IMR-90 (cell line): ENCODE results near the gene TARBP2. TPM values are rescaled to one million over a fixed set of nuclear protein-coding genes. Genes with fewer than 3 reads are reported as not detected.

ENCODE experiments used
- ATAC-seq: fragments of 200-7000 bp; cut with Tn5 transposase; 2 replicates; pipeline ENCODE4 v1.9.1; 2020; ENCODE audit warnings: low read depth, mild to moderate bottlenecking, moderate library complexity
- BruUV-seq: library from RNA; stranded (reverse); fragments of 400-500 nt; replicated peaks from 2 replicates; lab custom pipeline; 2021; lab: Mats Ljungman, UMichigan
- CTCF ChIA-PET: fragments of 300-600 bp; formaldehyde crosslinking; extraction: SDS; loops from one replicate; lab custom pipeline; 2021; ENCODE audit warnings: antibody characterized with exemption; lab: Yijun Ruan, JAX
- POLR2A ChIA-PET: fragments of 300-600 bp; sonication (Branson Sonifier 250); formaldehyde crosslinking; loops from one replicate; lab custom pipeline; 2022; ENCODE audit warnings: antibody characterized with exemption; ENCODE audit not compliant: unreplicated experiment; lab: Charles Lee
- DNase-seq: peaks from one replicate; pipeline ENCODE4 v3.0.0; 2013
- H2AFZ ChIP-seq: replicated peaks from 2 replicates; pipeline ENCODE3; 2013; ENCODE audit warnings: low read length, mild to moderate bottlenecking; ENCODE audit not compliant: poor library complexity
- H2AK5ac ChIP-seq: 2 replicates; pipeline ENCODE4 v1.6.1; 2013; ENCODE audit warnings: low read depth, low read length, inconsistent platforms
- H2AK9ac ChIP-seq: replicated peaks from 2 replicates; pipeline ENCODE3; 2013; ENCODE audit warnings: mild to moderate bottlenecking, low read depth, low read length, moderate library complexity; ENCODE audit not compliant: poor library complexity
- H2BK120ac ChIP-seq: 2 replicates; pipeline ENCODE4 v1.6.1; 2013; ENCODE audit warnings: low read depth, low read length, inconsistent platforms
- H2BK15ac ChIP-seq: 3 replicates; pipeline ENCODE4 v1.6.1; 2013; ENCODE audit warnings: low read depth, low read length, inconsistent platforms
- H2BK20ac ChIP-seq: 2 replicates; pipeline ENCODE4 v1.6.1; 2013; ENCODE audit warnings: low read depth, mild to moderate bottlenecking, inconsistent platforms, low read length, moderate library complexity
- H2BK5ac ChIP-seq: 2 replicates; pipeline ENCODE4 v1.6.1; 2013; ENCODE audit warnings: mild to moderate bottlenecking, low read depth, low read length, inconsistent platforms; ENCODE audit not compliant: poor library complexity, severe bottlenecking
- H3K14ac ChIP-seq: replicated peaks from 2 replicates; pipeline ENCODE4 v1.6.1; 2013; ENCODE audit warnings: low read depth, low read length, inconsistent platforms
- H3K18ac ChIP-seq: 2 replicates; pipeline ENCODE4 v1.6.1; 2013; ENCODE audit warnings: low read depth, low read length, control low read depth
- H3K23ac ChIP-seq: 2 replicates; pipeline ENCODE4 v1.6.1; 2013; ENCODE audit warnings: low read depth, low read length, inconsistent platforms
- H3K27ac ChIP-seq: 2 replicates; pipeline ENCODE4 v1.5.1; 2013; ENCODE audit warnings: mild to moderate bottlenecking, control low read depth, low read length; ENCODE audit not compliant: insufficient read depth
- H3K27me3 ChIP-seq: 2 replicates; pipeline ENCODE4 v1.6.1; 2013; ENCODE audit warnings: low read length; ENCODE audit not compliant: control insufficient read depth, insufficient read depth
- H3K36me3 ChIP-seq: 2 replicates; pipeline ENCODE4 v1.6.1; 2013; ENCODE audit warnings: low read length, mixed read lengths; ENCODE audit not compliant: control insufficient read depth, insufficient read depth
- H3K4ac ChIP-seq: 2 replicates; pipeline ENCODE4 v1.6.1; 2013; ENCODE audit warnings: low read depth, low read length, inconsistent platforms
- H3K4me1 ChIP-seq: 2 replicates; pipeline ENCODE4 v1.6.1; 2013; ENCODE audit warnings: low read length, mixed read lengths; ENCODE audit not compliant: control insufficient read depth, insufficient read depth
- H3K4me2 ChIP-seq: 2 replicates; pipeline ENCODE4 v1.6.1; 2013; ENCODE audit warnings: low read depth, mild to moderate bottlenecking, control low read depth, low read length, moderate library complexity
- H3K4me3 ChIP-seq: 2 replicates; pipeline ENCODE4 v1.5.1; 2013; ENCODE audit warnings: low read depth, mild to moderate bottlenecking, control low read depth, low read length, moderate library complexity; ENCODE audit not compliant: insufficient read depth
- H3K56ac ChIP-seq: 2 replicates; pipeline ENCODE4 v1.6.1; 2013; ENCODE audit warnings: low read length, inconsistent platforms; ENCODE audit not compliant: insufficient read depth; ENCODE audit errors: extremely low read depth
- H3K79me1 ChIP-seq, 2 experiments: 2 replicates each; pipeline ENCODE4 v1.6.1; 2013; ENCODE audit warnings: low read length in 2 of 2, inconsistent platforms in 1 of 2, low read depth in 1 of 2
- H3K9ac ChIP-seq: 2 replicates; pipeline ENCODE4 v1.6.1; 2013; ENCODE audit warnings: low read depth, low read length, control low read depth
- H3K9me1 ChIP-seq: 2 replicates; pipeline ENCODE4 v1.6.1; 2013; ENCODE audit warnings: low read length, inconsistent platforms; ENCODE audit not compliant: insufficient read depth
- H3K9me3 ChIP-seq: 2 replicates; pipeline ENCODE4 v1.6.1; 2013; ENCODE audit warnings: low read length; ENCODE audit not compliant: control insufficient read depth, insufficient read depth
- H4K20me1 ChIP-seq: 2 replicates; pipeline ENCODE4 v1.6.1; 2013; ENCODE audit warnings: low read length, inconsistent platforms; ENCODE audit not compliant: insufficient read depth
- H4K5ac ChIP-seq: 2 replicates; pipeline ENCODE4 v1.6.1; 2013; ENCODE audit warnings: mild to moderate bottlenecking, low read depth, low read length, control low read depth
- H4K8ac ChIP-seq, 2 experiments: 2 replicates each; pipeline ENCODE4 v1.6.1; 2013; ENCODE audit warnings: low read depth in 2 of 2, low read length in 2 of 2, control low read depth in 1 of 2, inconsistent platforms in 1 of 2
- H4K91ac ChIP-seq: 2 replicates; pipeline ENCODE4 v1.6.1; 2013; ENCODE audit warnings: low read depth, low read length, inconsistent platforms; ENCODE audit not compliant: insufficient read depth
- WGBS, 2 experiments: methylation state at CpG; one replicate each; pipeline versions ENCODE4 v1.1.5 to v1.1.7; 2013; ENCODE audit warnings: missing lambda C conversion rate in 2 of 2; ENCODE audit not compliant: insufficient read length in 1 of 2; ENCODE audit errors: extremely low coverage in 2 of 2; 5-methylcytosine and 5-hydroxymethylcytosine counted together
- dilution Hi-C: fragments of 300-500 bp; cut with HindIII; formaldehyde crosslinking; loops from one replicate; pipeline ENCODE4 v1.14.3; 2018; ENCODE audit warnings: low sequenced_read_pairs; ENCODE audit not compliant: unreplicated experiment
- in situ Hi-C: fragments of 300-500 bp; cut with MboI; formaldehyde crosslinking; loops from 3 replicates; pipeline ENCODE4 v1.14.3; 2019; ENCODE audit warnings: low sequenced_read_pairs, inconsistent platforms, mixed read lengths
- intact Hi-C: fragments of 100-400 bp; cut with micrococcal nuclease; formaldehyde crosslinking; loops from 2 replicates; pipeline ENCODE4 v1.10.0; 2022
- polyA plus RNA-seq, 3 experiments: library from polyadenylated mRNA; depleted of rRNA; stranded (reverse); fragments of >200 nt; gene quantifications; 2 replicates each; pipeline ENCODE4 v1.2.3, GENCODE V29; 2012; ENCODE audit warnings: low replicate concordance in 1 of 3
- total RNA-seq: library from RNA; depleted of rRNA; stranded (reverse); fragments of >200 nt; gene quantifications from 2 replicates; pipeline ENCODE4 v1.2.3, GENCODE V29; 2012
- TF ChIP-seq, protein P1 (sequence below): fragments of 150-350 bp; IDR thresholded peaks from 2 replicates; pipeline ENCODE4 v1.6.1; 2016; ENCODE audit warnings: low read depth, mild to moderate bottlenecking, low read length, moderate library complexity, borderline replicate concordance

TARBP2 gene
- total and polyA plus RNA-seq, 2 of the 4 experiments (the other 2 are of a cell fraction), result 27.4 to 46.1 TPM

DNA sequence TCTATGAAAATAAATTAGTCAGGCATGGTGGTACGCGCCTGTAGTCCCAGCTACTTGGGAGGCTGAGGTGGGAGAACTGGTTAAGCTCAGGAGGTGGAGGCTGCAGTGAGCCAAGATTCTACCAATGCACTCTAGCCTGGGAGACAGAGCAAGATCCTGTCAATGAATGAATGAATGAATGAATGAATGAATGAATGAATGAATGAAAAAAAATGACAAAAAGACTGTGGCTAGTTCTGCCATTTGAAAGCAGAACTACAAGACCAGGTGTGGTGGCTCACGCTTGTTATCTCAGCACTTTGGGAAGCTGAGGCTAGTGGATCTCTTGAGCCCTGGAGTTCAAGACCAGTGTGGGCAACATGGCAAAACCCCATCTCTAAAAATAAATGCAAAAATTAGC lies 38.4 kb downstream of the TARBP2 start:
- Histone ChIP-seq H2AK9ac (no peak overlapping the region), H3K9me1 (no peaks in the 10 kb centered on the region), H4K5ac (no peak overlapping the region), H3K4ac (no peak overlapping the region), H3K9me3 (no peaks in the 10 kb centered on the region), H2BK15ac (no peak overlapping the region), H3K14ac (no peak overlapping the region), H4K20me1 (no peaks in the 10 kb centered on the region), H3K4me1 (peaks cover 2% of the 10 kb centered on the region; the same call in 1 of the 2 replicates), H3K23ac (no peak overlapping the region), H3K4me3 (no peak overlapping the region), H4K8ac (no peak overlapping the region), H3K18ac (no peak overlapping the region), H2BK5ac (no peak overlapping the region), H4K91ac (no peak overlapping the region), H3K36me3 (peaks cover 21% of the 10 kb centered on the region), H3K9ac (no peak overlapping the region), H2BK120ac (no peak overlapping the region), H2BK20ac (no peak overlapping the region), H3K79me1 (peaks cover 0 to 3% of the 10 kb centered on the region in 2 experiments; a peak in 2 of 4 replicates), H3K27me3 (no peaks in the 10 kb centered on the region), H3K4me2 (no peak overlapping the region), H2AK5ac (no peak overlapping the region), H3K27ac (no peak overlapping the region), H2AFZ (no peak overlapping the region), H3K56ac (no peak overlapping the region)
- TF ChIP-seq, protein P1, sequence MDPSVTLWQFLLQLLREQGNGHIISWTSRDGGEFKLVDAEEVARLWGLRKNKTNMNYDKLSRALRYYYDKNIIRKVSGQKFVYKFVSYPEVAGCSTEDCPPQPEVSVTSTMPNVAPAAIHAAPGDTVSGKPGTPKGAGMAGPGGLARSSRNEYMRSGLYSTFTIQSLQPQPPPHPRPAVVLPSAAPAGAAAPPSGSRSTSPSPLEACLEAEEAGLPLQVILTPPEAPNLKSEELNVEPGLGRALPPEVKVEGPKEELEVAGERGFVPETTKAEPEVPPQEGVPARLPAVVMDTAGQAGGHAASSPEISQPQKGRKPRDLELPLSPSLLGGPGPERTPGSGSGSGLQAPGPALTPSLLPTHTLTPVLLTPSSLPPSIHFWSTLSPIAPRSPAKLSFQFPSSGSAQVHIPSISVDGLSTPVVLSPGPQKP, result no peak
- ChIA-PET POLR2A (no interaction called here), CTCF (interaction anchor here (1.6 kb wide), 1 partner anchor 136 kb away, joined by 4 read pairs; the partner anchor contains the start of gene ATP5MC2)
- intact Hi-C loops, result no loop called here
- in situ Hi-C loops, result no loop called here
- no CpG with 5 or more reads among the region's 3 CpGs for WGBS, 2 experiments
- no peak for ATAC-seq
- DNase-seq, result no peak
- BruUV-seq, result no TSS peak
- dilution Hi-C loops, result no loop called here
